Activated naive CD4-positive, alpha-beta T cell treated with anti-CD3 and anti-CD28 coated beads, Interleukin-2, amount 10 ng/mL, durations not matched to agents 7 days and 5 days (primary cell): ENCODE data around the gene MT1B.
"Not testable (repeated sequence)": the region's sequence is repeated elsewhere in the genome, so short reads cannot be mapped to it uniquely, and the experiment has no call there.

ENCODE experiments used
- CTCF ChIA-PET: fragments of 350-600 bp; sonication (Branson Sonifier 250); formaldehyde crosslinking; loops from one replicate; lab custom pipeline; 2021; ENCODE audit warnings: antibody characterized with exemption; lab: Charles Lee
- DNase-seq: peaks from one replicate; pipeline ENCODE4 v3.0.0-alpha.2; 2020
- H3K27ac Mint-ChIP-seq: one replicate; pipeline ENCODE4 v1.8.0; 2021; ENCODE audit warnings: mild to moderate bottlenecking, moderate library complexity, mixed read lengths
- H3K27me3 Mint-ChIP-seq: one replicate; pipeline ENCODE4 v1.8.0; 2021; ENCODE audit warnings: mild to moderate bottlenecking, mixed read lengths
- H3K36me3 Mint-ChIP-seq: one replicate; pipeline ENCODE4 v1.8.0; 2021; ENCODE audit warnings: mixed read lengths
- H3K4me1 Mint-ChIP-seq: one replicate; pipeline ENCODE4 v1.8.0; 2021; ENCODE audit warnings: mixed read lengths
- H3K4me3 Mint-ChIP-seq: one replicate; pipeline ENCODE4 v1.8.0; 2021; ENCODE audit warnings: mild to moderate bottlenecking, moderate library complexity, mixed read lengths
- H3K9me3 Mint-ChIP-seq: one replicate; pipeline ENCODE4 v1.8.0; 2021; ENCODE audit warnings: mixed read lengths

The MT1B gene

GRCh38 chr16:56652600-56652999 lies 914 bp downstream of the MT1B start:
- H3K27ac Mint-ChIP-seq = no peak overlapping the region
- CTCF ChIA-PET = interaction anchor here (1.4 to 1.5 kb wide), 2 partner anchors 9 to 52 kb away, joined by 3 to 4 read pairs; no protein-coding TSS in a partner anchor

GRCh38 chr16:56653218-56653617 lies 1.5 kb downstream of the MT1B start:
- H3K4me1 Mint-ChIP-seq = peaks cover 11% of the 10 kb centered on the region
- H3K36me3 Mint-ChIP-seq = peaks cover 2% of the 10 kb centered on the region

More at GRCh38 chr16:56652600-56652999, 914 bp downstream of the MT1B start:
- DNase-seq = no peak
- no peak overlapping the region for H3K4me3 Mint-ChIP-seq
- no peaks in the 10 kb centered on the region for H3K36me3 Mint-ChIP-seq
- H3K4me1 Mint-ChIP-seq = peaks cover 6% of the 10 kb centered on the region
- H3K27me3 Mint-ChIP-seq = peaks cover 81% of the 10 kb centered on the region
- H3K9me3 Mint-ChIP-seq = no peaks in the 10 kb centered on the region

GRCh38 chr16:56657555-56658326 lies 6.1 kb downstream of the MT1B start, which contains the start of gene MT1F:
MT1F (plus strand) TSS chr16:56657959; CDS start chr16:56658059, 100 bp downstream.
- peak; percentile 87 for DNase-seq
- Mint-ChIP-seq H3K27ac (peak within 1 kb of the TSS; percentile 88), H3K9me3 (no peaks in the 10 kb centered on the region), H3K4me3 (peak within 1 kb of the TSS; percentile 98), H3K27me3 (peaks cover 58% of the 10 kb centered on the region), H3K4me1 (peaks cover 31% of the 10 kb centered on the region), H3K36me3 (peaks cover 7% of the 10 kb centered on the region)
- CTCF ChIA-PET = no interaction called here

More at GRCh38 chr16:56653218-56653617, 1.5 kb downstream of the MT1B start:
- H3K27me3 Mint-ChIP-seq = peaks cover 79% of the 10 kb centered on the region
- no peaks in the 10 kb centered on the region for H3K9me3 Mint-ChIP-seq
- CTCF ChIA-PET = interaction anchor here (1.4 to 1.5 kb wide), 2 partner anchors 10 to 52 kb away, joined by 3 to 4 read pairs; no protein-coding TSS in a partner anchor
- H3K4me3 Mint-ChIP-seq = no peak overlapping the region
- H3K27ac Mint-ChIP-seq = no peak overlapping the region
- no peak for DNase-seq

GRCh38 chr16:56658327-56658875 lies 6.7 kb downstream of the MT1B start:
- peaks cover 7% of the 10 kb centered on the region for H3K36me3 Mint-ChIP-seq

GRCh38 chr16:56662357-56663354 lies 11.0 kb downstream of the MT1B start:
- H3K9me3 Mint-ChIP-seq = no peaks in the 10 kb centered on the region
- peaks cover 7% of the 10 kb centered on the region for H3K36me3 Mint-ChIP-seq
- peak overlapping the region; percentile 9 for H3K27ac Mint-ChIP-seq
- H3K27me3 Mint-ChIP-seq = peaks cover 70% of the 10 kb centered on the region
- CTCF ChIA-PET = interaction anchor here (1.2 to 2.1 kb wide), 4 partner anchors 11 to 22 kb away, joined by 4 to 6 read pairs (median 5); no protein-coding TSS in a partner anchor
- peak overlapping the region; percentile 79 for H3K4me3 Mint-ChIP-seq
- H3K4me1 Mint-ChIP-seq = peaks cover 41% of the 10 kb centered on the region
- DNase-seq = peak; percentile 59

More at GRCh38 chr16:56658327-56658875, 6.7 kb downstream of the MT1B start:
- Mint-ChIP-seq H3K27me3 (peaks cover 58% of the 10 kb centered on the region), H3K9me3 (no peaks in the 10 kb centered on the region), H3K4me1 (peaks cover 36% of the 10 kb centered on the region), H3K27ac (peak overlapping the region; percentile 88), H3K4me3 (peak overlapping the region; percentile 98)
- DNase-seq = no peak
- CTCF ChIA-PET = no interaction called here

- H3K36me3 Mint-ChIP-seq = peaks cover 7% of the 10 kb centered on the region
- no peak overlapping the region for H3K4me3 Mint-ChIP-seq
- no peak for DNase-seq
- H3K27ac Mint-ChIP-seq = no peak overlapping the region
- CTCF ChIA-PET = no interaction called here
- peaks cover 45% of the 10 kb centered on the region for H3K4me1 Mint-ChIP-seq
- H3K27me3 Mint-ChIP-seq = peaks cover 77% of the 10 kb centered on the region
- H3K9me3 Mint-ChIP-seq = no peaks in the 10 kb centered on the region
These were observed 12.8 kb downstream of the MT1B start for GRCh38 chr16:56664506-56664905.

GRCh38 chr16:56665286-56666261 lies 13.9 kb downstream of the MT1B start:
- Mint-ChIP-seq H3K4me1 (peaks cover 51% of the 10 kb centered on the region), H3K27me3 (peaks cover 88% of the 10 kb centered on the region)
- H3K4me3 Mint-ChIP-seq, H3K36me3 Mint-ChIP-seq, H3K9me3 Mint-ChIP-seq, CTCF ChIA-PET, H3K27ac Mint-ChIP-seq, DNase-seq: not testable (repeated sequence)

GRCh38 chr16:56667581-56668571 lies 16.2 kb downstream of the MT1B start, which contains the start of gene MT1G:
MT1G (minus strand) TSS chr16:56668065; CDS start chr16:56667993, 72 bp downstream.
- CTCF ChIA-PET = interaction anchor here (0.7 to 1.5 kb wide), 3 partner anchors 10 to 67 kb away, joined by 3 to 4 read pairs (median 4); no protein-coding TSS in a partner anchor
- peak; percentile 66 for DNase-seq
- H3K27ac Mint-ChIP-seq = no peak within 1 kb of the TSS
- peaks cover 41% of the 10 kb centered on the region for H3K4me1 Mint-ChIP-seq
- no peaks in the 10 kb centered on the region for H3K9me3 Mint-ChIP-seq
- peaks cover 96% of the 10 kb centered on the region for H3K27me3 Mint-ChIP-seq
- H3K4me3 Mint-ChIP-seq = peak within 1 kb of the TSS; percentile 36
- H3K36me3 Mint-ChIP-seq = peaks cover 2% of the 10 kb centered on the region

- H3K9me3 Mint-ChIP-seq = no peaks in the 10 kb centered on the region
- H3K27me3 Mint-ChIP-seq = peaks cover 95% of the 10 kb centered on the region
- DNase-seq = peak; percentile 39
- peaks cover 2% of the 10 kb centered on the region for H3K36me3 Mint-ChIP-seq
- H3K4me3 Mint-ChIP-seq = peak within 1 kb of the TSS; percentile 28
- H3K27ac Mint-ChIP-seq = no peak within 1 kb of the TSS
- CTCF ChIA-PET = interaction anchor here (0.9 to 3.0 kb wide), 4 partner anchors 8 to 33 kb away, joined by 3 to 8 read pairs (median 4); no protein-coding TSS in a partner anchor
- peaks cover 38% of the 10 kb centered on the region for H3K4me1 Mint-ChIP-seq
These were observed 17.5 kb downstream of the MT1B start, which contains the start of gene MT1H for GRCh38 chr16:56669005-56669839. MT1H (plus strand) TSS chr16:56669814; CDS start chr16:56669885, 71 bp downstream.

- no peak for DNase-seq
- Mint-ChIP-seq H3K36me3 (peaks cover 2% of the 10 kb centered on the region), H3K27me3 (peaks cover 91% of the 10 kb centered on the region), H3K27ac (no peak overlapping the region), H3K4me1 (peaks cover 41% of the 10 kb centered on the region), H3K4me3 (no peak overlapping the region), H3K9me3 (no peaks in the 10 kb centered on the region)
- CTCF ChIA-PET = interaction anchor here (0.6 to 3.0 kb wide), 3 partner anchors 10 to 52 kb away, joined by 3 to 8 read pairs (median 4); no protein-coding TSS in a partner anchor
These were observed 18.3 kb downstream of the MT1B start for GRCh38 chr16:56669840-56670619.
